HEK293 (cell line): ENCODE measurements around the gene C8A.

Experiments
- CTCF ChIA-PET: fragments of 350-600 bp; formaldehyde crosslinking; extraction: SDS; loops from one replicate; lab custom pipeline; 2021; ENCODE audit warnings: antibody characterized with exemption; lab: Yijun Ruan, JAX
- POLR2A ChIA-PET: fragments of 300-600 bp; formaldehyde crosslinking; extraction: SDS; loops from one replicate; lab custom pipeline; 2020; ENCODE audit warnings: antibody characterized with exemption, inconsistent platforms; lab: Yijun Ruan, JAX
- H3K27ac ChIP-seq: fragments of 200-500 bp; sonication (Bioruptor generic); 2 replicates; pipeline ENCODE4 v1.5.1; 2014; ENCODE audit warnings: low read depth, low read length, control low read depth, inconsistent platforms; ENCODE audit errors: extremely low read depth
- H3K36me3 ChIP-seq, 2 experiments: fragments of 200-500 bp in 1 of 2; sonication (Bioruptor generic) in 1 of 2; 1 replicate in 1 of 2; 2 replicates in 1 of 2; pipeline ENCODE4 v1.5.1; 2014 to 2017; ENCODE audit warnings: inconsistent platforms in 2 of 2, low read length in 2 of 2; ENCODE audit not compliant: control insufficient read depth in 2 of 2, insufficient read depth in 1 of 2
- H3K4me1 ChIP-seq: fragments of 200-500 bp; sonication (Bioruptor generic); 2 replicates; pipeline ENCODE4 v1.5.1; 2014; ENCODE audit warnings: mild to moderate bottlenecking, low read length, inconsistent platforms; ENCODE audit not compliant: control insufficient read depth, insufficient read depth
- H3K4me3 ChIP-seq: 2 replicates; pipeline ENCODE4 v1.5.1; 2011; ENCODE audit warnings: low read depth, mild to moderate bottlenecking, control low read depth, low read length, moderate library complexity
- H3K9me3 ChIP-seq: fragments of 200-500 bp; sonication (Bioruptor generic); 2 replicates; pipeline ENCODE4 v1.5.1; 2014; ENCODE audit warnings: low read depth, low read length, inconsistent platforms; ENCODE audit not compliant: control insufficient read depth, insufficient read depth
- AEBP2 ChIP-seq: fragments of 450-650 bp; formaldehyde crosslinking; IDR thresholded peaks from 2 replicates; pipeline ENCODE4 v1.5.1; 2016; ENCODE audit warnings: missing biosample characterization, missing genetic modification characterization, borderline replicate concordance
- GLI4 ChIP-seq: fragments of 450-650 bp; formaldehyde crosslinking; IDR thresholded peaks from 2 replicates; pipeline ENCODE4 v1.5.1; 2016; ENCODE audit warnings: missing biosample characterization, missing genetic modification characterization
- GLIS1 ChIP-seq: fragments of 450-650 bp; formaldehyde crosslinking; IDR thresholded peaks from 2 replicates; pipeline ENCODE4 v1.5.1; 2016; ENCODE audit warnings: missing biosample characterization, missing genetic modification characterization
- KLF8 ChIP-seq: fragments of 450-650 bp; formaldehyde crosslinking; IDR thresholded peaks from 2 replicates; pipeline ENCODE4 v1.5.1; 2016; ENCODE audit warnings: missing biosample characterization, missing genetic modification characterization
- MYNN ChIP-seq: fragments of 450-650 bp; formaldehyde crosslinking; IDR thresholded peaks from 2 replicates; pipeline ENCODE4 v1.5.1; 2016; ENCODE audit warnings: missing biosample characterization, missing genetic modification characterization, borderline replicate concordance
- MZF1 ChIP-seq: fragments of 450-650 bp; formaldehyde crosslinking; IDR thresholded peaks from 2 replicates; pipeline ENCODE4 v1.5.1; 2017; ENCODE audit warnings: missing biosample characterization, missing genetic modification characterization, borderline replicate concordance
- SP3 ChIP-seq: fragments of 450-650 bp; formaldehyde crosslinking; IDR thresholded peaks from 2 replicates; pipeline ENCODE4 v1.5.1; 2016; ENCODE audit warnings: missing biosample characterization, missing genetic modification characterization
- ZBTB20 ChIP-seq: fragments of 450-650 bp; formaldehyde crosslinking; IDR thresholded peaks from 2 replicates; pipeline ENCODE4 v1.5.1; 2016; ENCODE audit warnings: missing biosample characterization, missing genetic modification characterization
- ZFHX2 ChIP-seq: fragments of 450-650 bp; formaldehyde crosslinking; conservative IDR thresholded peaks from 2 replicates; pipeline ENCODE4 v1.5.1; 2016; ENCODE audit warnings: missing biosample characterization, missing genetic modification characterization
- ZNF174 ChIP-seq: fragments of 450-650 bp; formaldehyde crosslinking; IDR thresholded peaks from 2 replicates; pipeline ENCODE4 v1.5.0; 2017; ENCODE audit warnings: missing biosample characterization, mild to moderate bottlenecking, missing genetic modification characterization
- ZNF184 ChIP-seq: fragments of 450-650 bp; IDR thresholded peaks from 2 replicates; pipeline ENCODE4 v1.5.1; 2018; ENCODE audit warnings: missing biosample characterization, mild to moderate bottlenecking, missing genetic modification characterization
- ZNF223 ChIP-seq: fragments of 450-650 bp; formaldehyde crosslinking; IDR thresholded peaks from 2 replicates; pipeline ENCODE4 v1.5.1; 2016; ENCODE audit warnings: missing biosample characterization, missing genetic modification characterization
- ZNF302 ChIP-seq: fragments of 450-650 bp; formaldehyde crosslinking; IDR thresholded peaks from 2 replicates; pipeline ENCODE4 v1.5.1; 2016; ENCODE audit warnings: missing biosample characterization, missing genetic modification characterization, low read depth
- ZNF350 ChIP-seq: fragments of 450-650 bp; formaldehyde crosslinking; IDR thresholded peaks from 2 replicates; pipeline ENCODE4 v1.5.0; 2017; ENCODE audit warnings: missing biosample characterization, mild to moderate bottlenecking, missing genetic modification characterization
- ZNF366 ChIP-seq: fragments of 450-650 bp; formaldehyde crosslinking; conservative IDR thresholded peaks from 2 replicates; pipeline ENCODE4 v1.5.1; 2016; ENCODE audit warnings: missing biosample characterization, missing genetic modification characterization
- ZNF488 ChIP-seq: fragments of 450-650 bp; formaldehyde crosslinking; IDR thresholded peaks from 2 replicates; pipeline ENCODE4 v1.5.1; 2016; ENCODE audit warnings: missing biosample characterization, missing genetic modification characterization
- ZNF571 ChIP-seq: fragments of 450-650 bp; formaldehyde crosslinking; IDR thresholded peaks from 2 replicates; pipeline ENCODE4 v1.5.0; 2017; ENCODE audit warnings: missing biosample characterization, missing genetic modification characterization
- ZNF776 ChIP-seq: fragments of 450-650 bp; formaldehyde crosslinking; IDR thresholded peaks from 2 replicates; pipeline ENCODE4 v1.5.0; 2017; ENCODE audit warnings: missing biosample characterization, missing genetic modification characterization, borderline replicate concordance
- ZNF777 ChIP-seq: fragments of 450-650 bp; formaldehyde crosslinking; IDR thresholded peaks from 2 replicates; pipeline ENCODE4 v1.5.1; 2017; ENCODE audit warnings: missing biosample characterization, missing genetic modification characterization, borderline replicate concordance
- ZXDB ChIP-seq: fragments of 450-650 bp; formaldehyde crosslinking; IDR thresholded peaks from 2 replicates; pipeline ENCODE4 v1.5.1; 2016; ENCODE audit warnings: missing biosample characterization, missing genetic modification characterization
- TF ChIP-seq, protein P1 (sequence below): fragments of 450-650 bp; formaldehyde crosslinking; IDR thresholded peaks from 2 replicates; pipeline ENCODE4 v1.5.1; 2016; ENCODE audit warnings: missing biosample characterization, missing genetic modification characterization, low read depth
- TF ChIP-seq, protein P2 (sequence below): fragments of 450-650 bp; formaldehyde crosslinking; IDR thresholded peaks from 2 replicates; pipeline ENCODE4 v1.5.1; 2016; ENCODE audit warnings: missing biosample characterization, missing genetic modification characterization

Gene C8A

GRCh38 chr1:56836359-56836758 lies 18.2 kb upstream of the C8A start:
- Histone ChIP-seq H3K4me3 (no peak overlapping the region), H3K27ac (no peak overlapping the region), H3K4me1 (no peaks in the 10 kb centered on the region), H3K36me3 (no peaks in the 10 kb centered on the region), H3K9me3 (no peaks in the 10 kb centered on the region; the same call in 1 of the 2 replicates)
- POLR2A ChIA-PET = no interaction called here
- CTCF ChIA-PET = interaction anchor here (0.8 kb wide), 1 partner anchor 1327 kb away, joined by 5 read pairs; no protein-coding TSS in a partner anchor
- no peak for TF ChIP-seq ZNF571 (tag by site-specific recombination)
- TF ChIP-seq ZFHX2 = no peak
- TF ChIP-seq, protein P1, sequence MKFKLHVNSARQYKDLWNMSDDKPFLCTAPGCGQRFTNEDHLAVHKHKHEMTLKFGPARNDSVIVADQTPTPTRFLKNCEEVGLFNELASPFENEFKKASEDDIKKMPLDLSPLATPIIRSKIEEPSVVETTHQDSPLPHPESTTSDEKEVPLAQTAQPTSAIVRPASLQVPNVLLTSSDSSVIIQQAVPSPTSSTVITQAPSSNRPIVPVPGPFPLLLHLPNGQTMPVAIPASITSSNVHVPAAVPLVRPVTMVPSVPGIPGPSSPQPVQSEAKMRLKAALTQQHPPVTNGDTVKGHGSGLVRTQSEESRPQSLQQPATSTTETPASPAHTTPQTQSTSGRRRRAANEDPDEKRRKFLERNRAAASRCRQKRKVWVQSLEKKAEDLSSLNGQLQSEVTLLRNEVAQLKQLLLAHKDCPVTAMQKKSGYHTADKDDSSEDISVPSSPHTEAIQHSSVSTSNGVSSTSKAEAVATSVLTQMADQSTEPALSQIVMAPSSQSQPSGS (tag by site-specific recombination) = no peak
- no peak for TF ChIP-seq ZNF776 (tag by site-specific recombination)
- no peak for TF ChIP-seq AEBP2 (tag by site-specific recombination)
- no peak for TF ChIP-seq ZNF350 (tag by site-specific recombination)
- no peak for TF ChIP-seq ZNF302 (tag by site-specific recombination)
- no peak for TF ChIP-seq ZBTB20 (tag by site-specific recombination)
- TF ChIP-seq ZNF366 (tag by site-specific recombination) = no peak
- no peak for TF ChIP-seq ZNF488 (tag by site-specific recombination)
- TF ChIP-seq, protein P2, sequence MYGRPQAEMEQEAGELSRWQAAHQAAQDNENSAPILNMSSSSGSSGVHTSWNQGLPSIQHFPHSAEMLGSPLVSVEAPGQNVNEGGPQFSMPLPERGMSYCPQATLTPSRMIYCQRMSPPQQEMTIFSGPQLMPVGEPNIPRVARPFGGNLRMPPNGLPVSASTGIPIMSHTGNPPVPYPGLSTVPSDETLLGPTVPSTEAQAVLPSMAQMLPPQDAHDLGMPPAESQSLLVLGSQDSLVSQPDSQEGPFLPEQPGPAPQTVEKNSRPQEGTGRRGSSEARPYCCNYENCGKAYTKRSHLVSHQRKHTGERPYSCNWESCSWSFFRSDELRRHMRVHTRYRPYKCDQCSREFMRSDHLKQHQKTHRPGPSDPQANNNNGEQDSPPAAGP (tag by site-specific recombination) = no peak
- TF ChIP-seq GLI4 = no peak

- ChIA-PET CTCF (interaction anchor here (0.7 to 2.1 kb wide), 2 partner anchors 171 to 1377 kb away, joined by 3 to 4 read pairs; no protein-coding TSS in a partner anchor), POLR2A (no interaction called here)
- Histone ChIP-seq H3K9me3 (no peaks in the 10 kb centered on the region; the same call in 1 of the 2 replicates), H3K36me3 (no peaks in the 10 kb centered on the region), H3K27ac (no peak overlapping the region), H3K4me1 (no peaks in the 10 kb centered on the region), H3K4me3 (no peak overlapping the region)
- TF ChIP-seq MZF1 (peak; percentile 76), ZNF184 (tag by site-specific recombination) (no peak), GLIS1 (tag by site-specific recombination) (peak; percentile 29; the same call in 1 of the 2 replicates)
Measured at GRCh38 chr1:56837244-56837939, 17.2 kb upstream of the C8A start.

GRCh38 chr1:56838759-56839158 lies 15.8 kb upstream of the C8A start:
- H3K36me3 ChIP-seq = no peaks in the 10 kb centered on the region
- POLR2A ChIA-PET = no interaction called here
- H3K9me3 ChIP-seq = no peaks in the 10 kb centered on the region; the same call in 1 of the 2 replicates
- no peak overlapping the region for H3K27ac ChIP-seq
- no peak overlapping the region for H3K4me3 ChIP-seq
- CTCF ChIA-PET = interaction anchor here (0.5 to 2.1 kb wide), 2 partner anchors 169 to 281 kb away, joined by 3 to 4 read pairs; no protein-coding TSS in a partner anchor
- TF ChIP-seq ZNF488 (tag by site-specific recombination) (no peak), KLF8 (tag by site-specific recombination) (no peak), ZXDB (tag by site-specific recombination) (no peak), ZNF223 (tag by site-specific recombination) (no peak), ZNF174 (tag by site-specific recombination) (no peak), SP3 (no peak), ZNF777 (tag by site-specific recombination) (no peak), ZNF366 (tag by site-specific recombination) (no peak), MYNN (no peak), GLIS1 (tag by site-specific recombination) (no peak)
- H3K4me1 ChIP-seq = no peaks in the 10 kb centered on the region
